HG02623 (cell line): ENCODE measurements around the gene PACSIN1.

Source experiments
- ATAC-seq: cut with Tn5 transposase; IDR thresholded peaks from one replicate; pipeline ENCODE4 v1.9.1; 2021; ENCODE audit warnings: moderate library complexity; ENCODE audit not compliant: unreplicated experiment

Gene PACSIN1

DNA sequence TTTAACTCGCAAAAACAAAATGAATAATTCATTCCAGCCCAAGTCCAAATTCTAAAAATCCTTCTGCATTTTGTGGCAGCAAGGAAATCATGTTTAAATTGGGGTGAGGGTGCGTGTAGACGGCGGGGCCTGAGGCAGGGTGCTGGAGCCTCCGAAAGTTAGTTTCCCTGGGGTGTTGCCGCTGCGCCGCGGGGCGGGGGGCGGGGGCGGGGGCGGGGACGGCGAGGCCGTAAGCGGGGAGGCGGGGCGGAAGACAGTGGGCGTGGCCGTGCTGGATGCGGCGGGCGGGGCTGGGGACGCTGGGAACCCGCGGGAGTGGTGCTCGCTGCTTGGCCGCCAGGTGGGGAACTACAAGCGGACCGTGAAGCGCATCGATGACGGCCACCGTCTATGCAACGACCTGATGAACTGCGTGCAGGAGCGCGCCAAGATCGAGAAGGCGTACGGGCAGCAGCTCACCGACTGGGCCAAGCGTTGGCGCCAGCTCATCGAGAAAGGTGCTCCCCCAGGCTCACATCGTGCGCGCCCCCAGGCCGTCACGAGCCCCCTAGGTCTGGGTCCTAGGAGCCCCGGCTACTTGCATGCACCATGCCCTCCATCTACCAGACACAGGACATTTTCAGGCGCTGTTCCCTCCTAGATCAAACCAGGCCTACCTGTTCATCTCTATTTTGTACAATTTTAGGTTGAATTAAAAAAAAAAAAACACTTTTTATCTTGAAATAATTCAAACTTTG lies 61.3 kb downstream of the PACSIN1 start:
- peak; percentile 72 for ATAC-seq

DNA sequence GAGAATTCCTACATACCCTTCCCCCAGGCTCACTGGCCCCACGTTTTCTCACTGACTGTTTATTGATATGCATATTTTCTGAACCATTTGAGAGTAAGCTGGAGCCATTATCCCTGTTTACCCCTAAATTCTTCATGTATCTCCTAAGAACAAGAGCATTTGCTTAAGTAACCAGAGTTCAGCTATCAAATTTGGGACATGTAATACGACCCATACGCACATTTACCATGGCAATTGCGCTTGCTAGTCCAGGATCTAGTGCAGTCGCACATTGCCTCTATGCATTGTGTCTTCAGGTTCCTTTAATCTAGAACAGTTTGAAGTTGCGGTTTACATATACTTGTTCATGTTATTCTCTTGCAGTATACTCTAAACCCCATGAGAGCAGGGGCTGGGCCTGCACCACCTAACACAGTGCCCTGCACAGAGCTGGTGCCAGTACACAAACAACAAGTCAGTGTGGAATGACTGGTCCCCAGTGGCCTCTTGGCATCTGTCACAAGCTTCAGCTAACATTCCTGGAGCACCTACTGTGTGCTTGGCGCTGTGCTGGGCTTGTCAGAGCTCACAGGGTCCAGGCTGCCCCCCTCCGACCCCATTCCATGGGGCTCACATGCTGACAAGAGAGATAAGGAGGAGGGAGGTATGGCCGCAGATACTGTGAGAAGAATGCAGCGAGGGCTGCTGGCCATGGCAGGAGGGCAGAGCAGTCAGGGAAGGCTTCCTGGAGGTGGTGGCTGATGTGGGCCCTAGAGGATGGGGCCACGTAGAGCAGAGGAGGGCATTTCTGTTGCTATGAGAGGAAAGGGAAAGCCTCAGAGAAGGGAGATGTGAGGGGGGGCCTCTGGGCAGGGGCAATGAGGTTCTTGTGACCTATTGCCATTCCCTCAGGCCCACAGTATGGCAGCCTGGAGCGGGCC lies 62.1 kb downstream of the PACSIN1 start:
- no peak for ATAC-seq

DNA sequence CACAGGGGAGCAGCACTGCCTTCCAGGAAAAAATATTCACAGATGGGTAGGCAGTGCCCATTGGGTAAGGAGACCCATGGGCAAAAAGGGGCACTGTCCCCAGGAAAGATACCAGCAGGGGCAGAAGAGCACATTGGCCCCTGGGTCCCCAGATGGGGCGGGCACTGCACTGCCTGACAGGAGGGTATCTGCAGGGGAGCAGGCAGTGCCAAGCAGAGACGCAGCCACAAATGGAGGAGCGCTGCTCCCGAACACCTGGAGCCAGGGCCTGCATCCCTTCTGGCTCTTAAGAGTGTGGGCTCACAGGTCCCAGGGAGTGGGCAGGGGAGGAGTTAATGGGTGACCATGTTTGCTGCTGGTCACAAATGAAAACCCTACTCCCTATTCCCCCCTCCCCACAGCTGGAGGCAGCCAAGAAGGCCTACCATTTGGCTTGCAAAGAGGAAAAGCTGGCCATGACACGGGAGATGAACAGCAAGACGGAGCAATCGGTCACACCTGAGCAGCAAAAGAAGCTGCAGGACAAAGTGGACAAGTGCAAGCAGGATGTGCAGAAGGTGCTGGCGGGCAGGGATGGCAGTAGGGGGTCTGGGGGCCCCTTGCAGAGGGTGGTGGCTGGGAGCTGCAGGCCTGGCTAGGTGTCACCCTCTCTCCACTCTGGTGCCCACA lies 63.3 kb downstream of the PACSIN1 start:
- no peak for ATAC-seq

DNA sequence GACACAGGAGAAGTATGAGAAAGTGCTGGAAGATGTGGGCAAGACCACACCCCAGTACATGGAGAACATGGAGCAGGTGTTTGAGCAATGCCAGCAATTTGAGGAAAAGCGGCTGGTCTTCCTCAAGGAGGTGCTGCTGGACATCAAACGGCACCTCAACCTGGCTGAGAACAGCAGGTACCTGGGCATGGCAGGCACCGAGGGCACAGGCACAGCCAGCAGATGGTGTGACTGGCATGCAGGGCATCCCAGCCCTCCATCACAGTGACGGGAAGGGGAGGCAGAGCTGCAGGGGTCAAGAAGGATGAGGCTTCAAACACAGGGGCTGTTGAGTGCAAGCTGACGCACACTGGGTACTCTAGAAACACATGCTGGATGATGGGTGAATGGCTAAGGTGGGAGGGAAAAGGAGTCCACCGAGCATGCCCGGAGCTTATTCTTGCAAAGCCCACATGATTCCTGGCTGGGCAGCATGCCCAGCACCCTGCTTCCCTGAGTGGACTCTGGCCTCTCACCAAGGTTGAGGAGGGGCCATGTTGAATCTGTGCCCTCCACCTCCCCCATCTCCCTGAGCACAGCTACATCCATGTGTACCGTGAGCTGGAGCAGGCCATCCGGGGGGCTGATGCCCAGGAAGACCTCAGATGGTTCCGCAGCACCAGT lies 63.9 kb downstream of the PACSIN1 start:
- ATAC-seq, result no peak

DNA sequence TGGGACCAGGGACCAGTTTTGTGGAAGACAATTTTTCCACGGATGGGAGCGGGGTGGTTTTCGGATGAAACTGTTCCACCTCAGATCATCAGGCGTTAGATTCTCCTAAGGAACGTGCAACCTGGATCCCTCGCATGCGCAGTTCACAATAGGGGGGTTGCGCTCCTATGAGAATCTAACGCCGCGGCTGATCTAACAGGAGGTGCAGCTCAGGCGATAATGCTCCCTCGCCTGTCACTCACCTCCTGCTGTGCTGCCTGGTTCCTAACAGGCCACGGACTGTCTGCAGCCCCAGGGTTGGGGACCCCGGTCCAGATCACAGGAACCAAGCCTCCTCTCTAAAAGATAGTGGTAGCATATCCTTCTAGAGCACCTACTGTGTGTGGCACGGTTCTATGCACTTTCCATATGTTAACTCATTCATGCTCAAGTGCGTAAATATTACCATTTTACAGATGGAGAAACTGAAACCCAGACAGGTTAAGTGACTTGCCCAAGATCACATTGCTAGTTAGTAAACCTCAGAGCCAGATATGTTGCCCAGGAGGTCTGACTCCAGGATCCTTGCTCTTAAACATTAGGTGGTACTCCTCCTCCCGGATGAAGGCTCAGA lies 65.0 kb downstream of the PACSIN1 start:
- no peak for ATAC-seq

DNA sequence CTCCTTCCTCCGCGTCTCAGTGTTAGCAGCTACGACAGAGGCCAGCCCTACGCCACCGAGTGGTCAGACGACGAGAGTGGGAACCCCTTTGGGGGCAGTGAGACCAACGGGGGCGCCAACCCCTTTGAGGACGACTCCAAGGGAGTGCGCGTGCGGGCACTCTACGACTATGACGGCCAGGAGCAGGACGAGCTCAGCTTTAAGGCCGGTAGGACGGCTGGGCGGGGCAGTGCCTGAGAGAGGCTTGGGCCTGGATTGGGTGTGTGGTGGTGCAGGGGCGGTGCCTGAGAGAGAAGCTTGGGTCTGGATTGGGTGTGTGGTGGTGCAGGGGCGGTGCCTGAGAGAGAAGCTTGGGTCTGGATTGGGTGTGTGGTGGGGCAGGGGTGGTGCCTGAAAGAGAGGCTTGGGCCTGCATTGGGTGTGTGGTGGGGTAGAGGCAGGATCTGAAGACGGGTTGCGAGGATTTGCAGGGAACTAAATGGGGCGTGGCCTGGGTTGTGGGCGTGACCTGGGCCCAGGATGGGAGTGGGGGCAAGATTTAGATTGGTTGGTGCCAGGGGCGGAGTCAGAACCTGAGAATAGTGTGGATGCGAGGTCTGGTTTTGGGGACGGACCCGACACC lies 65.8 kb downstream of the PACSIN1 start:
- no peak for ATAC-seq

DNA sequence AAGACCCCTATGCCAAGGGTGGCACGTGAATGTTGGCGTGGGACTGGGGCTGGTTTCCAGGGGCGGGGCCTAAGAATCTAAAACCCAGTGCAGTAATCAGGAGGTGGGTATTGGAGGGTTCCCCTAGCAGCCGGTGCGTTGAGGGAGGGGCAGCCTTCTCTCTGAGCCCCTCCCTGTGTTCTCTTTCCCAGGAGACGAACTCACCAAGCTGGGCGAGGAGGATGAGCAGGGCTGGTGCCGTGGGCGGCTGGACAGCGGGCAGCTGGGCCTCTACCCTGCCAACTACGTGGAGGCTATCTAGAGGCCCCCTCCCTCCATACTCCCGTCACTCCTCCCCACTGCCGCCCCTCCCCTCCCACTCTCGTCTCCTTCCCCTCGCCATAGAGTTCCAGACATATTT lies 66.4 kb downstream of the PACSIN1 start:
- ATAC-seq, result no peak

DNA sequence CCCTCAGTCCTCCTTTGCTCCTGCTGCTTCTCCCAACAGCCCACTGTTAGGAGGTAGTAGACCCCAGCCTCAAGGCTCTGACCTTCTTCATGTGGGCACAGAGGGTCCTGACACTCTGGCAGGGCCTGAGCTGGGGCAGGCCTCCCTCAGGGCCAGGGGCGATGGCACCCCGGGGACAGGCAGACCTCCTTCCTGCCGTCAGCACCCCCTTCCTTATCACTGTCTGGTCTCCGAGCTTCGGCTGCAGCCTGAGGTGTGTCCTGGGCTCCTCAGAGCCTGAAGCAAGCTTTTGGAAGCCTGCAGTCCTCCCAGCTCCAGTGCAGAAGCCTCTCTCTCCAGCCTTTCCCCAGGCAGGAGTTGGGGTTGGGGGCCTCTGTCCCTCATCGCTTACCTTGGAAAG lies 68.3 kb downstream of the PACSIN1 start:
- ATAC-seq, result no peak

DNA sequence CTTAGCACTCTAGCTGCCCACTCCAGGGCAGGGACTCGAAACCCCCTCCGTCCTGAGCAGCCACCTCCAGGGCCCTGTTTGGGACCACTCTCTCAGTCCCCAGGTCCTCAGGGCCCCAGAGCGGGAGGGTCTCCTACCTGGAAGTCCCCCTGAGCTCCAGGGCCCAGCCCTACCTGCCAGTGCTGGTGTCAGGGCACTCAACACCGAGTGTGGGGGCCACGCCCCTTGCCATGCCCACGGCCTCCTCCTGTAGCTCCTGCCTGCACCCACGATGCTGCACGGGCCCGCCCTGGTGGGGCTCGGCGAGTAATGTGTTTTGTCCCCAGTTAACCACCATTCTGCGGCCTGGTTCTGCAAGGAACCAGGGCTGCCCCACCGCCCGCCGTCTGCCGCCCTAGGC lies 68.8 kb downstream of the PACSIN1 start:
- no peak for ATAC-seq

DNA sequence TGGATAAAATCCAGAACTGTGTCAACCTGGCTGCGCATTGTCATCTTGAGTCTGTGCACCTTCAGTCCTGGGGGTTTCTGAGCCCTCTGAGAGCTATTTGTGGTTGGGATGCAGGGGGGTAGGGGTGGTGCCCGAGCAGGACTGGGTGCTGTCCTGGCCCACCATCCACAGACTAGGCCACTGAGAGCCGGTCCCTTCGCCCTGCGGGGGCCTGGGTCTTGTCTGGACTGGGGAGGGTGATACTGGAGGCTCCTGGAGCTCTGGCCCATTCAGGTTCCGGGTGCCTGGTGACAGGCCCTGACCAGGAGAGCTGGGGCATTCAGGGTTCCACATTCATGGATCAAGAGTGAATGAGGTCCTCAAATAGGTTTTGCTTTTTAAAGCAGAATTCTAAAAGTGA lies 69.3 kb downstream of the PACSIN1 start:
- no peak for ATAC-seq

DNA sequence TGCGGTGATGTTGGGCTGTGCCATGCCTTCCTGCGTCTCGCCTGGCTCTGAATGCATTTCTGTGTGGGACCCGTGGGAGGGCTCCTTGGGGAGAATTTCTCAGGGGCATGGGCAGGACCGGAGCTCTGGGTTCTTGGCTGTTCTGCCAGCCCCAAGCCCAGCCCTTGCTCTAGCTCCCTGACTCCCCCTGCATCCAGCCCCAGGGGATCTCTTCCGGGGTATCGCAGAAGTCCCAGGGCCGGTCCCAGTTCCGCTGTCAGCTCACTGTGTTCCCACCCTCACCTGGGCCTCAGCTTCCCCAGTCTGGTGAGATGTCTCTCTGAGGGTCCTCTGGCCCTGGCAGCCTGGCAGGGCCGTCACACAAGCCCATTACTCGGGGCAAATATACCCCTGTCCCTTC lies 69.8 kb downstream of the PACSIN1 start:
- no peak for ATAC-seq

DNA sequence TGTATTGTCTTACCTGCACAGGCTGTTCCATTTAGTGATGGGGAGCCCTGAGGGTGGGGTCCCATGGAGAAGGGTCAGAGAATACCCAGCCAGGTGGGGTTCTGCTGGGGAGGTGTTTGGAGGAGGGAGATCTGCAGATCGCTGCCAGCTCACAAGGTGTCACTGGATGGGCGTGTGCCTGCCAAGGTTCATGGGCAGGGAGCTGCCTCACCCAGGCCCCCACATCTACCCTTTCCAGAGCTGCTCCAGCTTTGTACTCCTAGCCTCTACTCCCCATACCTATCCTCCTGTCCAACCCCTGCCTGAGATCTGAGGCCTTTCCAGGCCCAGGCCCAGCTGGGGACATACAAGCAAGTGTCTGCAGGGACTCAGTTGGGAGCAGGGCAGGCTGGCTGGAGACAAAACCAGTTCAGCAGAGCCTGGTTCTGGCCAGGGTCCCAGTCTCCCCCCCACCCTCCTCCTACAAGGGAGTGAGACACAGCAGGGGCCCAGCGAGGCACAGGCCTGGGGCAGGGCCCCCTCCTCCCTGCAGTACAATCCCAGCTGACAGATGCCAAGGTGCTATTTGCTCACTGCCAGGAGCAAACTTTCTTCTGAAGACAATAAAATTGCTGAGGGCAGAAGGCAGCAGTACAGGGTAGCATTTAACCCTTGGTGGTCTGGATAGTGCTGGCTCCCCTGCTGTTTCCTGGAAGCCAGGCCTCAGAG lies 70.5 kb downstream of the PACSIN1 start:
- no peak for ATAC-seq

DNA sequence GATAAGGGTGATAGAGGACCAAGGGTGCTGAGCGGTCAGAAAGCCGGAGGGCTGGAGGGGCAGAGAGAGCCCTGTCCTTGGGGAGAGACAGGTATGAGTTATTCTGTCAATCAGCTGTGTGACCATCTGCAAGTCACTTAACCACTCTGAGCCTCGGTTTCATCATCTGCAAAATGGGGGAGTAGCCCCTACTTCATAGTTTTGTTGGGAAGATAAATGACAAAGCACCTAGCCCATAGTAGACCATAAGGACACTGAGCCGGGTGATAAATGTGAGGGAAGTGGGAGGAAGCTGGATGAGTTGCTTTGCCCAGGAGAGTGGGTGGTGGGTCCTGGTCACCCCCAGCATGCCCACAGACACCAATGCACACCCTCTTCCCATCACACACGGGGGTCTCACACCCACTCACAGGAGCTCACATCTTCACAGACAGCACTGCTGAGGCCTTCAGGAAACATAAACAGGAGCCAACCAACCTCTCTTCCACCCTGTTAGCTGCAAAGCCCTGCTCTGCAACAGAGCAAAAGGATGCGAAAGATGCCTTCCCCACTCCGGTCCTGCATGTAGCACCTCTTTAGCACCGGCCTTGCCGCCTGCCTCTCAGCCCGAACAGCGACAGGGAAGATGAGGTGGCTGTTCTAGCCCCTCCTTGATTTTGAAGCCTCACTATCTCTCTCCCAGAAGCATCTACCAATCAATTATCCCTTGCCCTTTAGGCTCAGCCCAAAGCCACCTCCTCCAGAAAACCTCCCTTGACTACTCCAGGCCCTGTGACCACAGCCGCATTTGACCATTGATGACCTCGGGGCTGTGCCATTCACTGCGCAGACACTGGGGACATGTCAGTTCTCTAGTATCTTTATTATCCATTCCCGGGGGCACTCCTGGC lies 71.3 kb downstream of the PACSIN1 start:
- no peak for ATAC-seq

DNA sequence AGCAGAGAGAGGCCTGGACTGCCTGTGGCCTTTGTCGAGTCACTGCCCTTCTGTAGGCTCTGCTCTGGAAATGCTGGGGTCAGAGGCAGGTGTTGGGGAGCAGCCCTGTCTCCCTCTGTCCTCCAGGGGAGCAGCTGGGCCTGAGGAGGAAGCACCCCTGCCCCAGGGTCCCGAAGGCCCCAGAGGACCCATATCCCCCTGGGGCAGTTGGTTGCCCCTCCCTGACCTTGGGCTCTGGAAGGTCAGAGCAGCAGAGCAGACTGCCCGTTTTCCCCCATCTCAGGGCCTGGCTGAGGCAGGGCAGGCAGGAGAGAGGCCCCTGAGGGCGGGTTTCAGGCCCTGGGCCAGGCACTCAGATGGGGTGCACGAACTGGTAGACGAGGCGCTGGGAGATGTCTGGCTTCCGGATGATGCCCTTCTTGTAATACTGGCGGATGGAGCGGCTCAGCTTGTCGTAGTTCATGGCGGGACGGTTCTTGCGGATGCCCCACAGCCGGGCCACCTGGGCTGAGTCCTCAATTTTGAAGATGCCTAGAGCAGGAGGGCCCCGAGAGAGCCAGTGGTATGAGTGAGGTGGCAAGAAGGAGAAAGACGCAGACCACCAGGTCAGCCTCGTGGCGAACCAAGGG lies 72.2 kb downstream of the PACSIN1 start:
- ATAC-seq, result no peak

DNA sequence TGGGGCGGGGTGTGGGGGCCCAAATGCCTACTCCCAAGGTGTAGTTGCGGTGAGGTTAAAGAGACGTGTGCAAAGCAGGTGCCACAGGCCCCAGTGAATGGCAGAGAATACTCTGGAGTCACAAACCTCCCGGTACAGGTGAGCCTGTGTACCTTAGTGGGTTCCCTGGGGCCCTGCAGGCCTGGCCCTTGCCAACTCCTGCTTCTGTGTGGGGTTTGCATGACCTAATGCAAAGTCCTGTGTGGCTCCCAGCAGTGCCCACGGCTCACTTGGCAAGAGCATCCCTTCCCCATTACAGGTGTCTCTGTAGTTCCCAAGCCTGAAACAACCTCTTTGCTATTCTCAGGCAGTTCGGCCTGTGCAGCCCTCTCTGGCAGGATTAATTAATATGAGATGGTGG lies 72.7 kb downstream of the PACSIN1 start:
- no peak for ATAC-seq

DNA sequence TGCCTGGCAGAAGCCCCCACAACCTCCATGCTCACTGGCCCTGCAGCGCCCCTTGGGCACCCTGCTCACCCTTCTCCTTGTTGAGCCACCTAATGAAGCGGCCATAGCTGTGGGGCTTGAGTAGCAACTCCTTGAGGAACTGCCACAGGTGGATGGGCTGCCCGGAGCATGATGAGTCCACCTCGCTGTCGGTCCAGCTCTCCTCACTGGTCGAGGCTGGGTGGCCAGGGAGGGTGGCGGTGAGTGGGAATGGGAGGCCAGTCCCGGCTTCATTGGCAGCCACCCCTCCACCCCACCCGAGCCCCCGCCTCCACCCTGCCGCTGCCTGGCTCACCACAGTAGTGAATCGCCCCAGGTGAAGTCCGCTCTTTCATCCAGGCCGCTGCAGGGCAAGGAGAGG lies 73.3 kb downstream of the PACSIN1 start:
- ATAC-seq, result no peak

DNA sequence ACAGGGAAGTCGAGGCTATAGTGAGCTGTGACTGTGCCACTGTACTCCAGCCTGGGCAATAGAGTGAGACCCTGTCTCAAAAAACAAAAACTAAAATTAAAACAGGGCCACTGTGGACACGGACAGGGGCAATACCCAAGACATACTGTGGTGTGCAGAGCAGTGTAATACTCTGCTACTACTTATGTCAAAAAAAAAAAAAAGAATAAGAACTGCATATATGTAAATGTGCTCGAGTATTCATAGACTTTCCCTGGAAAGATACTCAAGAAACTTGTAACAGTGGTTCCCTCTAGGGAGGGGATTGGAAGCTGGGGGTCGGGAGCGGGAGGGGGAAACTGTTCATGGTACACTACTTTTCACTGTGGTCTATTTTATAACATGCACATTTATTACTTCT lies 74.3 kb downstream of the PACSIN1 start:
- ATAC-seq, result no peak

DNA sequence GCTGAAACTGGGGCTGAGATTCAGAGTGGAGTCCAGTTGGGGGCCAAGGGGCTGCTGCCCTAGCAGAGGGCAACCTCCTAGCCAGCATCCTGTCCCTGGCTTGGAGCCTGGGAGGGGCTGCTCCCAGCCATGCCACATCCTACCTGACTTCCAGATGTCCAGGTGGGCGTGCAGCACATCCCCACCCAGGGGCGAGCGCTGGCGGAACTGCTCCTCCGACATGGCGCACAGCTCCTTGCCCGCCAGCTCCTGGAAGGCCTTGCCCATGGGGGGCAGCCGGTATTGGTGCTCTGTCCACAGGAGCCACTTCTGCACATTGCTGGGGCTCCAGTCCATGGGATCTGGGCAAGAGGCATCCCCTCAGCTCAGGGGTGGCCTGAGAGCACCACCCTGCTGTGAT lies 75.0 kb downstream of the PACSIN1 start:
- no peak for ATAC-seq
